Panc1 (cell line): ENCODE data around the gene CAVIN1. TPM values are rescaled to one million over a fixed set of nuclear protein-coding genes. Genes with fewer than 3 reads are reported as not detected.
A peak's percentile ranks its signal among the peaks of the same experiment; 100 is the strongest.

Experiments used
- ATAC-seq: fragments of 200-7000 bp; cut with Tn5 transposase; 2 replicates; pipeline ENCODE4 v1.9.1; 2020; ENCODE audit warnings: mild to moderate bottlenecking, moderate library complexity
- BruUV-seq: library from RNA; stranded (reverse); fragments of 400-500 nt; replicated peaks from 2 replicates; lab custom pipeline; 2021; lab: Mats Ljungman, UMichigan
- CTCF ChIA-PET: fragments of 300-600 bp; sonication (Branson Sonifier 250); formaldehyde crosslinking; loops from one replicate; lab custom pipeline; 2022; ENCODE audit warnings: antibody characterized with exemption; lab: Charles Lee
- POLR2A ChIA-PET: fragments of 300-600 bp; sonication (Branson Sonifier 250); formaldehyde crosslinking; loops from one replicate; lab custom pipeline; 2022; ENCODE audit warnings: antibody characterized with exemption; lab: Charles Lee
- DNase-seq: peaks from one replicate; pipeline ENCODE4 v3.0.0-alpha.2; 2010; ENCODE audit warnings: low read depth, low spot score
- H3K27ac ChIP-seq: 2 replicates; pipeline ENCODE4 v1.5.1; 2011; ENCODE audit warnings: mild to moderate bottlenecking, low read length, inconsistent platforms
- H3K27me3 ChIP-seq: fragments of 200-500 bp; sonication (Bioruptor generic); 2 replicates; pipeline ENCODE4 v1.6.0; 2014; ENCODE audit warnings: low read length, inconsistent platforms; ENCODE audit not compliant: control insufficient read depth, insufficient read depth
- H3K36me3 ChIP-seq: fragments of 200-500 bp; sonication (Bioruptor generic); 2 replicates; pipeline ENCODE4 v1.5.1; 2014; ENCODE audit warnings: inconsistent platforms, mild to moderate bottlenecking, low read length, moderate library complexity; ENCODE audit not compliant: control insufficient read depth, insufficient read depth
- H3K4me1 ChIP-seq: 2 replicates; pipeline ENCODE4 v1.5.1; 2011; ENCODE audit warnings: inconsistent platforms, mild to moderate bottlenecking, low read length, moderate library complexity; ENCODE audit not compliant: control insufficient read depth, insufficient read depth
- H3K4me3 ChIP-seq, 2 experiments: 2 replicates each; pipeline ENCODE4 v1.5.1; 2011 to 2012; ENCODE audit warnings: low read depth in 2 of 2, low read length in 2 of 2, mild to moderate bottlenecking in 2 of 2, inconsistent platforms in 1 of 2, moderate library complexity in 1 of 2
- H3K9me3 ChIP-seq: fragments of 200-500 bp; sonication (Bioruptor generic); 2 replicates; pipeline ENCODE4 v1.5.1; 2014; ENCODE audit warnings: low read depth, mild to moderate bottlenecking, inconsistent platforms, low read length, moderate library complexity; ENCODE audit not compliant: control insufficient read depth, insufficient read depth
- POLR2AphosphoS5 ChIP-seq: IDR thresholded peaks from 2 replicates; pipeline ENCODE4 v1.6.1; 2012; ENCODE audit warnings: mild to moderate bottlenecking, low read depth, low read length, moderate library complexity
- REST ChIP-seq, 2 experiments: IDR thresholded peaks; 2 replicates each; pipeline ENCODE4 v1.6.1; 2011 to 2012; ENCODE audit warnings: low read depth in 2 of 2, control low read depth in 1 of 2, low read length in 1 of 2, mild to moderate bottlenecking in 1 of 2, moderate library complexity in 1 of 2; ENCODE audit not compliant: insufficient read depth in 1 of 2
- TCF7L2 ChIP-seq: IDR thresholded peaks from 2 replicates; pipeline ENCODE4 v1.6.1; 2011; ENCODE audit warnings: mild to moderate bottlenecking, low read depth, low read length, inconsistent platforms
- in situ Hi-C: cut with HindIII; loops from 2 replicates; pipeline ENCODE4 v1.10.0; 2016; ENCODE audit warnings: low sequenced_read_pairs, low pct_unique_long_range_greater_than_20kb
- intact Hi-C: fragments of 100-400 bp; cut with micrococcal nuclease; formaldehyde crosslinking; loops from one replicate; pipeline ENCODE4 v1.10.0; 2022; ENCODE audit not compliant: unreplicated experiment
- total RNA-seq: library from RNA; stranded (reverse); gene quantifications from one replicate; pipeline ENCODE4 v1.2.1, GENCODE V29; 2021; ENCODE audit not compliant: unreplicated experiment
- TF ChIP-seq, protein P1 (sequence below): fragments of 450-650 bp; IDR thresholded peaks from 2 replicates; pipeline ENCODE4 v1.5.1; 2017; ENCODE audit warnings: mild to moderate bottlenecking

Gene CAVIN1
- total RNA-seq, 1 experiment from 2014 or later, result 315 TPM

- H3K4me3 ChIP-seq, result no peak overlapping the region
- TF ChIP-seq TCF7L2, result no peak
- TF ChIP-seq, protein P1, sequence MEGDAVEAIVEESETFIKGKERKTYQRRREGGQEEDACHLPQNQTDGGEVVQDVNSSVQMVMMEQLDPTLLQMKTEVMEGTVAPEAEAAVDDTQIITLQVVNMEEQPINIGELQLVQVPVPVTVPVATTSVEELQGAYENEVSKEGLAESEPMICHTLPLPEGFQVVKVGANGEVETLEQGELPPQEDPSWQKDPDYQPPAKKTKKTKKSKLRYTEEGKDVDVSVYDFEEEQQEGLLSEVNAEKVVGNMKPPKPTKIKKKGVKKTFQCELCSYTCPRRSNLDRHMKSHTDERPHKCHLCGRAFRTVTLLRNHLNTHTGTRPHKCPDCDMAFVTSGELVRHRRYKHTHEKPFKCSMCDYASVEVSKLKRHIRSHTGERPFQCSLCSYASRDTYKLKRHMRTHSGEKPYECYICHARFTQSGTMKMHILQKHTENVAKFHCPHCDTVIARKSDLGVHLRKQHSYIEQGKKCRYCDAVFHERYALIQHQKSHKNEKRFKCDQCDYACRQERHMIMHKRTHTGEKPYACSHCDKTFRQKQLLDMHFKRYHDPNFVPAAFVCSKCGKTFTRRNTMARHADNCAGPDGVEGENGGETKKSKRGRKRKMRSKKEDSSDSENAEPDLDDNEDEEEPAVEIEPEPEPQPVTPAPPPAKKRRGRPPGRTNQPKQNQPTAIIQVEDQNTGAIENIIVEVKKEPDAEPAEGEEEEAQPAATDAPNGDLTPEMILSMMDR, result peak; percentile 57
- TF ChIP-seq REST (IDR thresholded peaks at IDR 0.05; ENCODE audit: insufficient read depth in 1 of 2, low read depth in 2 of 2, low read length in 1 of 2), result no peak
- no peak for TF ChIP-seq POLR2AphosphoS5
- ATAC-seq (no peak), DNase-seq (no peak)
- no peaks in the 10 kb centered on the region for H3K36me3 ChIP-seq
- intact Hi-C loops, result no loop called here
- no peaks in the 10 kb centered on the region for H3K27me3 ChIP-seq
- in situ Hi-C loops, result no loop called here
- no peaks in the 10 kb centered on the region for H3K4me1 ChIP-seq
- BruUV-seq, result no TSS peak
- ChIA-PET CTCF (no interaction called here), POLR2A (no interaction called here)
- no peaks in the 10 kb centered on the region for H3K9me3 ChIP-seq
- no peak overlapping the region for H3K27ac ChIP-seq
Observed at GRCh38 chr17:42438600-42439567, 15.8 kb upstream of the CAVIN1 start.

DNA sequence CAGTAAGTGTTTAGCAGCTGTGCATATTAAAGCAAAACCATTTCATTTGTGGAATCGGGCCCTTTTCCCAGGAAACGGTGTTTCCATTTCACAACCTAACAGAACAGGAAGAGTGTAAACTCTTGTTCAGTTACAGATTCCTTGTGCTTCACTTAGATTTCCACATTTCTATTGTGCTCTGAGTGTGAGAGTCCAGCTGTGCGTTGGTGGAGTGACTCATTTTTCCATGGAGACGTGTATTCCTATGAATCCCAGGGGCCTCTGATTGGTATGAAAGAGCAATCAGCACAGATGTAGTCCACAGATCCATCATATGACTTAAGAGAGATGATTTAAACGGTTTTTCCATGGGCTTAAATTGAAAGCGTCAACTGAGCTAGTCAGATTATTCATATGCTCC lies 13.3 kb upstream of the CAVIN1 start:
- DNase-seq (no peak), ATAC-seq (no peak)
- BruUV-seq, result no TSS peak
- in situ Hi-C loops (no loop called here), intact Hi-C loops (no loop called here)
- CTCF ChIA-PET, result no interaction called here
- POLR2A ChIA-PET, result no interaction called here
- no peaks in the 10 kb centered on the region for H3K9me3 ChIP-seq
- TF ChIP-seq, protein P1, result no peak
- TF ChIP-seq REST (IDR thresholded peaks at IDR 0.05; ENCODE audit: insufficient read depth in 1 of 2, low read depth in 2 of 2, low read length in 1 of 2), result no peak
- no peak for TF ChIP-seq POLR2AphosphoS5
- H3K27ac ChIP-seq, result no peak overlapping the region
- H3K4me3 ChIP-seq, result no peak overlapping the region
- H3K36me3 ChIP-seq, result no peaks in the 10 kb centered on the region
- no peaks in the 10 kb centered on the region for H3K4me1 ChIP-seq
- H3K27me3 ChIP-seq, result no peaks in the 10 kb centered on the region
